Activated CD8-positive, alpha-beta memory T cell treated with anti-CD3 and anti-CD28 coated beads, Interleukin-2, amount 50 U/mL, for 24 hours (primary cell): ENCODE data around the gene CSGALNACT2.

Experiments used
- DNase-seq: peaks from one replicate; pipeline ENCODE4 v3.0.0-alpha.2; 2020; ENCODE audit errors: extremely low read depth

The CSGALNACT2 gene

GRCh38 chr10:43229208-43230061 is 91.2 kb downstream of the CSGALNACT2 start:
- DNase-seq, result no peak

- no peak for DNase-seq
Observed at GRCh38 chr10:43230101-43230908, 92.1 kb downstream of the CSGALNACT2 start.

GRCh38 chr10:43230909-43231522 is 92.8 kb downstream of the CSGALNACT2 start:
- DNase-seq, result no peak

- no peak for DNase-seq
Observed at GRCh38 chr10:43231523-43232078, 93.4 kb downstream of the CSGALNACT2 start.

- DNase-seq, result no peak
Observed at GRCh38 chr10:43233601-43234430, 95.6 kb downstream of the CSGALNACT2 start.

- no peak for DNase-seq
Observed at GRCh38 chr10:43234471-43235041, 96.3 kb downstream of the CSGALNACT2 start.
